ENCODE data around the gene ODAD4.
"Not testable (repeated sequence)": the region's sequence is repeated elsewhere in the genome, so short reads cannot be mapped to it uniquely, and the experiment has no call there.

ODAD4 gene

GRCh38 chr17:42005166-42005565 is 74.7 kb downstream of the ODAD4 start:
- no peak for DNase-seq

- DNase-seq = no peak
Observed at GRCh38 chr17:42009170-42009569, 78.8 kb downstream of the ODAD4 start.

- DNase-seq = not testable (repeated sequence)
Observed at GRCh38 chr17:42010266-42010680, 79.9 kb downstream of the ODAD4 start.

GRCh38 chr17:42010898-42011516 is 80.6 kb downstream of the ODAD4 start:
- DNase-seq = no peak

- not testable (repeated sequence) for DNase-seq
Observed at GRCh38 chr17:42012363-42012762, 81.9 kb downstream of the ODAD4 start.

GRCh38 chr17:42013740-42014139 is 83.3 kb downstream of the ODAD4 start:
- DNase-seq = not testable (repeated sequence)
